Measurements from ENCODE around the gene CD300LF. TPM values are rescaled to one million over a fixed set of nuclear protein-coding genes. Genes with fewer than 3 reads are reported as not detected.

Gene CD300LF
- total and polyA plus RNA-seq, 2 experiments from 2014 or later = 0.44 TPM; not detected in 1

- DNase-seq (ENCODE audit: low spot score) = no peak
- H3K4me3 ChIP-seq = no peak overlapping the region
- H3K27ac ChIP-seq = peak overlapping the region; percentile 97
- H3K79me2 ChIP-seq = peaks cover 100% of the 10 kb centered on the region
- no peaks in the 10 kb centered on the region for H3K36me3 ChIP-seq (replicated peaks; ENCODE audit: insufficient read depth, low read depth)
- H3K9me3 ChIP-seq (ENCODE audit: low read depth) = no peaks in the 10 kb centered on the region
- no peaks in the 10 kb centered on the region for H3K9me2 ChIP-seq (replicated peaks; ENCODE audit: insufficient read depth)
- H3K4me2 ChIP-seq = peak overlapping the region; percentile 77
- peaks cover 84% of the 10 kb centered on the region for H4K20me1 ChIP-seq (ENCODE audit: insufficient read depth, poor library complexity, severe bottlenecking)
- WGBS (ENCODE audit: low lambda C conversion rate, missing lambda C conversion rate) = 84% methylated on average over 3 of the region's 3 CpGs
- no peak for TF ChIP-seq EZH2 (IDR thresholded peaks at IDR 0.05; ENCODE audit: borderline replicate concordance)
- TF ChIP-seq CTCF (IDR thresholded peaks at IDR 0.05; ENCODE audit: poor library complexity) = no peak
- TF ChIP-seq EZH2phosphoT487 (IDR thresholded peaks at IDR 0.05; ENCODE audit: low read depth, severe bottlenecking, unreplicated experiment) = no peak
- no peak overlapping the region for H2AFZ ChIP-seq
- no peaks in the 10 kb centered on the region for H3K27me3 ChIP-seq
- H3K4me1 ChIP-seq (ENCODE audit: insufficient read depth) = peaks cover 72% of the 10 kb centered on the region
These were observed 44.2 kb upstream of the CD300LF start for GRCh38 chr17:74756891-74757290.

- Histone ChIP-seq H3K9me2 (replicated peaks; ENCODE audit: insufficient read depth) (no peaks in the 10 kb centered on the region), H3K27me3 (no peaks in the 10 kb centered on the region), H3K36me3 (replicated peaks; ENCODE audit: insufficient read depth, low read depth) (no peaks in the 10 kb centered on the region), H3K4me3 (no peak overlapping the region), H3K4me1 (ENCODE audit: insufficient read depth) (peaks cover 71% of the 10 kb centered on the region), H3K4me2 (peak overlapping the region; percentile 77), H3K79me2 (peaks cover 100% of the 10 kb centered on the region), H4K20me1 (ENCODE audit: insufficient read depth, poor library complexity, severe bottlenecking) (peaks cover 80% of the 10 kb centered on the region), H3K27ac (no peak overlapping the region), H2AFZ (no peak overlapping the region), H3K9me3 (ENCODE audit: low read depth) (no peaks in the 10 kb centered on the region)
- DNase-seq (ENCODE audit: low spot score) = no peak
- TF ChIP-seq EZH2phosphoT487 (IDR thresholded peaks at IDR 0.05; ENCODE audit: low read depth, severe bottlenecking, unreplicated experiment) = no peak
- no peak for TF ChIP-seq CTCF (IDR thresholded peaks at IDR 0.05; ENCODE audit: poor library complexity)
- no peak for TF ChIP-seq EZH2 (IDR thresholded peaks at IDR 0.05; ENCODE audit: borderline replicate concordance)
- WGBS (ENCODE audit: low lambda C conversion rate, missing lambda C conversion rate) = 85% methylated on average over 8 of the region's 8 CpGs
These were observed 42.8 kb upstream of the CD300LF start for GRCh38 chr17:74755533-74755932.

DNA sequence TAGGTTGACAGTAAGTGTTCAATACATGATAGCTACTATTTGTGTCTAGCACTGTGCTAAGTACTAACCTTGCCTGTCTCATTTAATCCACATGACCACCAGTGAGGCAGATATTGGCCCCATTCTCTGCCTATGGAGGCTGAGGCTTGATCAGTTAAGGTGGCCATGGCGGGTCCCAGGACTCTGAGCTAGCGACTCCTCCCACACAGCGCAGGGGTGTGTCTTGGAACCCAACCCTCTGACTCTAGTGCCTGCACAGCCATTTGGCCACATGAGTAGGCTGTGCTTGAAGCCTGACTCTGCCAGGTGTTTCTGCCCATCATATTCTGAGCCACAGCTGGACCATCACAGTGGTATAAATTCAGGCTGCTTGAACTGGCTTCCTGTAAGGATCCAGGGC lies 42.1 kb upstream of the CD300LF start:
- no peak for TF ChIP-seq EZH2phosphoT487 (IDR thresholded peaks at IDR 0.05; ENCODE audit: low read depth, severe bottlenecking, unreplicated experiment)
- no peak for TF ChIP-seq EZH2 (IDR thresholded peaks at IDR 0.05; ENCODE audit: borderline replicate concordance)
- no peak for TF ChIP-seq CTCF (IDR thresholded peaks at IDR 0.05; ENCODE audit: poor library complexity)
- H3K9me2 ChIP-seq (replicated peaks; ENCODE audit: insufficient read depth) = no peaks in the 10 kb centered on the region
- H3K4me2 ChIP-seq = no peak overlapping the region
- 89% methylated on average over 3 of the region's 3 CpGs for WGBS (ENCODE audit: low lambda C conversion rate, missing lambda C conversion rate)
- no peak overlapping the region for H3K4me3 ChIP-seq
- H3K4me1 ChIP-seq (ENCODE audit: insufficient read depth) = peaks cover 70% of the 10 kb centered on the region
- peaks cover 75% of the 10 kb centered on the region for H4K20me1 ChIP-seq (ENCODE audit: insufficient read depth, poor library complexity, severe bottlenecking)
- H3K79me2 ChIP-seq = peaks cover 100% of the 10 kb centered on the region
- H3K9me3 ChIP-seq (ENCODE audit: low read depth) = no peaks in the 10 kb centered on the region
- H3K27me3 ChIP-seq = no peaks in the 10 kb centered on the region
- H2AFZ ChIP-seq = no peak overlapping the region
- H3K36me3 ChIP-seq (replicated peaks; ENCODE audit: insufficient read depth, low read depth) = no peaks in the 10 kb centered on the region
- no peak for DNase-seq (ENCODE audit: low spot score)
- H3K27ac ChIP-seq = no peak overlapping the region

Measured in hepatocyte (in vitro differentiated cells).